OCI-LY7 (cell line): ENCODE data around the gene ATP9A. TPM values are rescaled to one million over a fixed set of nuclear protein-coding genes. Genes with fewer than 3 reads are reported as not detected.

Source experiments
- BruUV-seq: library from RNA; stranded (reverse); fragments of 400-500 nt; replicated peaks from 2 replicates; lab custom pipeline; 2021; lab: Mats Ljungman, UMichigan
- CTCF ChIA-PET: fragments of 300-600 bp; sonication (Branson Sonifier 250); formaldehyde crosslinking; loops from one replicate; lab custom pipeline; 2022; ENCODE audit warnings: antibody characterized with exemption; ENCODE audit not compliant: unreplicated experiment; lab: Charles Lee
- POLR2A ChIA-PET: fragments of 300-600 bp; sonication (Branson Sonifier 250); formaldehyde crosslinking; loops from one replicate; lab custom pipeline; 2022; ENCODE audit warnings: antibody characterized with exemption; lab: Charles Lee
- DNase-seq: peaks from one replicate; pipeline ENCODE4 v3.0.0-alpha.2; 2015; ENCODE audit warnings: low spot score
- H2AFZ ChIP-seq: fragments of 200-600 bp; sonication (generic), shearing (Covaris generic); 2 replicates; pipeline ENCODE4 v1.6.1; 2014; ENCODE audit warnings: mild to moderate bottlenecking, antibody characterized with exemption, low read length, moderate library complexity
- H3K27ac ChIP-seq: fragments of 200-600 bp; sonication (generic); 2 replicates; pipeline ENCODE4 v1.5.1; 2014; ENCODE audit warnings: mixed run types, low read depth, mild to moderate bottlenecking, moderate library complexity, low read length, inconsistent platforms; ENCODE audit not compliant: poor library complexity, severe bottlenecking
- H3K36me3 ChIP-seq: fragments of 200-600 bp; sonication (generic); 2 replicates; pipeline ENCODE4 v1.6.1; 2014; ENCODE audit warnings: mild to moderate bottlenecking, antibody characterized with exemption, low read length, moderate library complexity, mixed read lengths; ENCODE audit not compliant: insufficient read depth
- H3K4me1 ChIP-seq: fragments of 200-600 bp; sonication (generic); 2 replicates; pipeline ENCODE4 v1.5.1; 2014; ENCODE audit warnings: mild to moderate bottlenecking, low read length; ENCODE audit not compliant: insufficient read depth, poor library complexity, severe bottlenecking
- H3K4me2 ChIP-seq: fragments of 200-600 bp; sonication (generic); 2 replicates; pipeline ENCODE4 v1.6.1; 2014; ENCODE audit warnings: mild to moderate bottlenecking, low read length
- H3K4me3 ChIP-seq: fragments of 200-600 bp; sonication (generic); 2 replicates; pipeline ENCODE4 v1.5.1; 2014; ENCODE audit warnings: mild to moderate bottlenecking, low read depth, low read length; ENCODE audit not compliant: poor library complexity, severe bottlenecking
- H3K79me2 ChIP-seq: fragments of 200-600 bp; sonication (generic); 2 replicates; pipeline ENCODE4 v1.6.1; 2016; ENCODE audit warnings: low read depth, mild to moderate bottlenecking, low read length, moderate library complexity, mixed read lengths; ENCODE audit not compliant: insufficient read depth
- H3K9me2 ChIP-seq: fragments of 200-600 bp; sonication (generic); 2 replicates; pipeline ENCODE4 v1.6.1; 2016; ENCODE audit warnings: mild to moderate bottlenecking, low read length, mixed read lengths; ENCODE audit not compliant: insufficient read depth
- H3K9me3 ChIP-seq: fragments of 200-600 bp; sonication (generic); 2 replicates; pipeline ENCODE4 v1.6.1; 2014; ENCODE audit warnings: mild to moderate bottlenecking, mixed run types, low read length, mixed read lengths
- H4K20me1 ChIP-seq: fragments of 200-600 bp; sonication (generic); 2 replicates; pipeline ENCODE4 v1.6.1; 2014; ENCODE audit warnings: mild to moderate bottlenecking, antibody characterized with exemption, low read length, moderate library complexity, mixed read lengths; ENCODE audit not compliant: insufficient read depth
- CTCF ChIP-seq: fragments of 200-600 bp; sonication (generic); conservative IDR thresholded peaks from 2 replicates; pipeline ENCODE4 v1.5.1; 2014; ENCODE audit warnings: mild to moderate bottlenecking, antibody characterized with exemption, low read length, moderate library complexity, mixed read lengths
- EZH2phosphoT487 ChIP-seq: fragments of 200-600 bp; sonication (generic); IDR thresholded peaks from 2 replicates; pipeline ENCODE4 v1.6.1; 2018; ENCODE audit warnings: low read depth, borderline replicate concordance, mild to moderate bottlenecking, mixed run types, antibody characterized with exemption, low read length, moderate library complexity, mixed read lengths
- intact Hi-C: fragments of 100-400 bp; cut with micrococcal nuclease; formaldehyde crosslinking; loops from one replicate; pipeline ENCODE4 v1.10.0; 2022; ENCODE audit not compliant: unreplicated experiment
- total RNA-seq, 2 experiments: library from RNA; depleted of rRNA in 1 of 2; stranded (reverse); fragments of >200 nt in 1 of 2; shearing (Covaris generic) in 1 of 2; gene quantifications; 2 replicates each; pipeline ENCODE4 v1.2.3, GENCODE V29; 2014 to 2022

ATP9A gene
- total RNA-seq, 2 experiments from 2014 or later: 0.67 to 0.85 TPM

- CTCF ChIA-PET: no interaction called here
Measured at GRCh38 chr20:51586005-51586440, 182.2 kb downstream of the ATP9A start.

GRCh38 chr20:51585148-51585547, 183.0 kb downstream of the ATP9A start:
- H3K79me2 ChIP-seq: no peaks in the 10 kb centered on the region
- no peaks in the 10 kb centered on the region for H4K20me1 ChIP-seq
- no peak overlapping the region for H3K4me3 ChIP-seq
- H3K9me3 ChIP-seq: peaks cover 10% of the 10 kb centered on the region; the same call in 1 of the 2 replicates
- H3K27ac ChIP-seq: no peak overlapping the region
- no peak for TF ChIP-seq EZH2phosphoT487
- no peak for TF ChIP-seq CTCF
- peaks cover 22% of the 10 kb centered on the region for H3K4me1 ChIP-seq
- no TSS peak for BruUV-seq
- H2AFZ ChIP-seq: peak overlapping the region; percentile 80
- H3K4me2 ChIP-seq: peak overlapping the region; percentile 12; the same call in 1 of the 2 replicates
- ChIA-PET CTCF (no interaction called here), POLR2A (interaction anchor here (0.7 to 1.0 kb wide), 3 partner anchors 10 to 206 kb away, joined by 3 to 6 read pairs (median 3); no protein-coding TSS in a partner anchor)
- no peaks in the 10 kb centered on the region for H3K9me2 ChIP-seq
- intact Hi-C loops: no loop called here
- no peak for DNase-seq
- no peaks in the 10 kb centered on the region for H3K36me3 ChIP-seq

More at GRCh38 chr20:51586005-51586440, 182.2 kb downstream of the ATP9A start:
- Histone ChIP-seq H3K4me2 (no peak overlapping the region), H4K20me1 (no peaks in the 10 kb centered on the region), H3K9me2 (no peaks in the 10 kb centered on the region), H3K4me3 (no peak overlapping the region), H2AFZ (no peak overlapping the region), H3K79me2 (no peaks in the 10 kb centered on the region), H3K36me3 (no peaks in the 10 kb centered on the region), H3K4me1 (peaks cover 22% of the 10 kb centered on the region), H3K9me3 (peaks cover 10% of the 10 kb centered on the region; the same call in 1 of the 2 replicates), H3K27ac (no peak overlapping the region)
- BruUV-seq: no TSS peak
- intact Hi-C loops: no loop called here
- TF ChIP-seq EZH2phosphoT487: no peak
- DNase-seq: no peak
- POLR2A ChIA-PET: interaction anchor here (0.7 to 1.3 kb wide), 6 partner anchors 9 to 207 kb away, joined by 3 to 6 read pairs (median 3); no protein-coding TSS in a partner anchor

GRCh38 chr20:51584737-51585136, 183.5 kb downstream of the ATP9A start:
- no peak for TF ChIP-seq EZH2phosphoT487
- TF ChIP-seq CTCF: no peak

More at GRCh38 chr20:51584737-51585136, 183.5 kb downstream of the ATP9A start:
- H3K9me3 ChIP-seq: peaks cover 10% of the 10 kb centered on the region; the same call in 1 of the 2 replicates
- H3K9me2 ChIP-seq: no peaks in the 10 kb centered on the region
- peak; percentile 38 for DNase-seq
- H3K4me2 ChIP-seq: peak overlapping the region; percentile 12; the same call in 1 of the 2 replicates
- H2AFZ ChIP-seq: peak overlapping the region; percentile 80
- CTCF ChIA-PET: no interaction called here
- H3K4me3 ChIP-seq: no peak overlapping the region
- H3K36me3 ChIP-seq: no peaks in the 10 kb centered on the region
- POLR2A ChIA-PET: no interaction called here
- H3K79me2 ChIP-seq: no peaks in the 10 kb centered on the region
- no TSS peak for BruUV-seq
- intact Hi-C loops: no loop called here
- no peaks in the 10 kb centered on the region for H4K20me1 ChIP-seq
- no peak overlapping the region for H3K27ac ChIP-seq
- H3K4me1 ChIP-seq: peaks cover 22% of the 10 kb centered on the region
